Small intestine (tissue), 7 donors: Measurements from ENCODE around the gene MLLT1. TPM values are rescaled to one million over a fixed set of nuclear protein-coding genes. Genes with fewer than 3 reads are reported as not detected.

ENCODE experiments used
- DNase-seq, 2 donors: peaks; one replicate each; pipeline versions ENCODE4 v3.0.0 to v3.0.0-alpha.2; 2013
- FAIRE-seq: peaks from 2 replicates; lab custom pipeline; 2012; peaks lifted over from hg19 to GRCh38; lab: Jason Lieb, UNC
- H3K27ac ChIP-seq, 3 donors: one replicate each; pipeline ENCODE4 v1.5.1; 2013; ENCODE audit warnings: low read length in 2 of 3, mild to moderate bottlenecking in 2 of 3, control low read depth in 1 of 3, inconsistent platforms in 1 of 3, low read depth in 1 of 3, moderate library complexity in 1 of 3
- H3K27me3 ChIP-seq, 3 donors: one replicate each; pipeline ENCODE4 v1.6.1; 2013; ENCODE audit warnings: low read length in 3 of 3, inconsistent platforms in 1 of 3; ENCODE audit not compliant: control insufficient read depth in 3 of 3, insufficient read depth in 3 of 3
- H3K36me3 ChIP-seq, 3 donors: one replicate each; pipeline ENCODE4 v1.6.1; 2013; ENCODE audit warnings: low read length in 3 of 3, inconsistent platforms in 1 of 3, low read depth in 1 of 3, mild to moderate bottlenecking in 1 of 3, moderate library complexity in 1 of 3; ENCODE audit not compliant: control insufficient read depth in 3 of 3, insufficient read depth in 2 of 3
- H3K4me1 ChIP-seq, 3 donors: one replicate each; pipeline ENCODE4 v1.6.1; 2013; ENCODE audit warnings: low read length in 2 of 3, inconsistent platforms in 1 of 3, low read depth in 1 of 3, mild to moderate bottlenecking in 1 of 3, moderate library complexity in 1 of 3; ENCODE audit not compliant: control insufficient read depth in 3 of 3, insufficient read depth in 2 of 3
- H3K4me3 ChIP-seq, 3 donors: one replicate each; pipeline ENCODE4 v1.5.1; 2013; ENCODE audit warnings: low read length in 3 of 3, control low read depth in 1 of 3, inconsistent platforms in 1 of 3, low read depth in 1 of 3, mild to moderate bottlenecking in 1 of 3, moderate library complexity in 1 of 3
- H3K9me3 ChIP-seq, 2 donors: one replicate each; pipeline ENCODE4 v1.6.1; 2013; ENCODE audit warnings: low read depth in 1 of 2, low read length in 1 of 2; ENCODE audit not compliant: control insufficient read depth in 2 of 2, insufficient read depth in 1 of 2
- WGBS, 3 donors: extraction: QIAGEN DNeasy Blood & Tissue Kit; methylation state at CpG; one replicate each; pipeline ENCODE4 v1.1.7; 2013; 5-methylcytosine and 5-hydroxymethylcytosine counted together
- polyA plus RNA-seq, 4 donors: library from polyadenylated mRNA; stranded (reverse) in 3 of 4; unstranded in 1 of 4; fragments of 200-250 nt in 3 of 4; fragments of 120-200 nt in 1 of 4; gene quantifications; one replicate each; pipeline versions ENCODE4 v1.2.1 to v1.2.3, GENCODE V29; 2013
- donor health status: healthy with polysubstance abuse.
- donor health status: control.
- donor health status: control.
- donor health status: Bipolar disorder and iron deficiency.
- donor health status: healthy.

The MLLT1 gene
- polyA plus RNA-seq, 4 donors: 15.1 to 42.2 (median 21.9) TPM

DNA sequence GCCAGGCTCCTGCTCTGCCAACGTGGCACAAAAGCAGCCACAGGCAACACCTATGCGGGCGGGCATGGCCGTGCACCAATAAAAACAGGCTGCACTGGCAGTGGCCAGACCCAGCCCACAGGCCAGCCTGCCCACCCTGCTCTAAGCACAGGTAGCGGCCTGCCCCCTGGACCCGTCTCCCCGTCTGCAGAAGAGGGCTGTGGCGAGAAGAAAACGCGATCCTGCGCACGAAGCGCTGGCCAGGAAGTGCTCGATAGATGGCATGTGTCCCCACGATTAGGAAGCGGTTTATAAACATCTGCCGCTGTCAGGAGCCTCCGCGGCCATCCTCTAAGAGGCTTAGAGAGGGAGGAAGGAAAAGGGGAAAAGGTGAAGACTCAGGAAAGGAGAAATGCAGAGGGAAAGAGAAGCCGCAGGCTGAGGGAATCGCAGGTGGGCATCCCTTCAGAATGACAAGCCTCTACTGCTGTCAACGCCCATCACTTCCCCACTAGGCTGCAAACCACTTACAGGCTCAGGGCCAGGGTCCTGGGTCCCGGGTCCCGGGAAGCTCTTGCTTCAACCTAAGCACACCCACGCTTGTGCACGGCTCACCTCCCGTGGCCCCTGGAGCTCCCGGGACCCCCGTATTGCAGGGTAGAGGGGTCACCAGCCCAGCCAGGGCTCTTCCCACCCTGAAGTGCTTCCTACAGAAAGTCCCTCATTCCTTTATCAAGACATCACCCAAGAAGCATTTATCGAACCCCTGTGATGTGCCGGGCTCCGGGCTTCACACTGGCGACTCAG, 10.5 kb downstream of the MLLT1 start:
- H3K27ac ChIP-seq: no peak overlapping the region

GRCh38 chr19:6268382-6268771, 11.4 kb downstream of the MLLT1 start:
- WGBS, 3 donors: 89 to 93% (median 90%) methylated on average over 4 of the region's 4 CpGs
- FAIRE-seq: no peak
- H3K9me3 ChIP-seq: no peaks in the 10 kb centered on the region
- H3K4me3 ChIP-seq: no peak overlapping the region
- no peak for DNase-seq
- H3K27ac ChIP-seq: no peak overlapping the region
- peaks cover 2 to 62% (median 2%) of the 10 kb centered on the region in 3 donors for H3K36me3 ChIP-seq
- no peaks in the 10 kb centered on the region for H3K27me3 ChIP-seq
- peaks cover 0 to 27% (median 5%) of the 10 kb centered on the region in 3 donors for H3K4me1 ChIP-seq

More for the DNA sequence above, 10.5 kb downstream of the MLLT1 start:
- peaks cover 2 to 64% (median 2%) of the 10 kb centered on the region in 3 donors for H3K36me3 ChIP-seq
- H3K4me3 ChIP-seq: no peak overlapping the region
- no peaks in the 10 kb centered on the region for H3K27me3 ChIP-seq
- peaks cover 0 to 36% (median 6%) of the 10 kb centered on the region in 3 donors for H3K4me1 ChIP-seq
- DNase-seq (no peak), FAIRE-seq (no peak)
- 85 to 86% (median 86%) methylated on average over 32 to 33 of the region's 33 CpGs for WGBS, 3 donors
- no peaks in the 10 kb centered on the region for H3K9me3 ChIP-seq

GRCh38 chr19:6267552-6268381, 12.0 kb downstream of the MLLT1 start:
- 86 to 90% (median 88%) methylated on average over 17 of the region's 17 CpGs for WGBS, 3 donors
- H3K27me3 ChIP-seq: no peaks in the 10 kb centered on the region
- DNase-seq (no peak), FAIRE-seq (no peak)
- H3K36me3 ChIP-seq: peaks cover 2 to 61% (median 2%) of the 10 kb centered on the region in 3 donors
- peaks cover 0 to 21% (median 2%) of the 10 kb centered on the region in 3 donors for H3K4me1 ChIP-seq
- no peak overlapping the region for H3K27ac ChIP-seq
- no peaks in the 10 kb centered on the region for H3K9me3 ChIP-seq
- H3K4me3 ChIP-seq: no peak overlapping the region

- 90 to 92% (median 91%) methylated on average over 4 of the region's 4 CpGs for WGBS, 3 donors
- H3K27me3 ChIP-seq: no peaks in the 10 kb centered on the region
- H3K4me3 ChIP-seq: no peak overlapping the region
- no peaks in the 10 kb centered on the region for H3K4me1 ChIP-seq
- FAIRE-seq (no peak), DNase-seq (no peak)
- no peak overlapping the region for H3K27ac ChIP-seq
- H3K36me3 ChIP-seq: peaks cover 8 to 74% (median 15%) of the 10 kb centered on the region in 3 donors
- no peaks in the 10 kb centered on the region for H3K9me3 ChIP-seq
Observed at GRCh38 chr19:6264803-6265202, 15.0 kb downstream of the MLLT1 start.

- WGBS, 3 donors: 82 to 88% (median 87%) methylated on average over 18 of the region's 18 CpGs
- no peaks in the 10 kb centered on the region for H3K4me1 ChIP-seq
- FAIRE-seq (no peak), DNase-seq (no peak)
- H3K27ac ChIP-seq: no peak overlapping the region
- H3K9me3 ChIP-seq: no peaks in the 10 kb centered on the region
- H3K36me3 ChIP-seq: peaks cover 10 to 73% (median 14%) of the 10 kb centered on the region in 3 donors
- H3K4me3 ChIP-seq: no peak overlapping the region
- no peaks in the 10 kb centered on the region for H3K27me3 ChIP-seq
Observed at GRCh38 chr19:6263735-6264444, 15.9 kb downstream of the MLLT1 start.

DNA sequence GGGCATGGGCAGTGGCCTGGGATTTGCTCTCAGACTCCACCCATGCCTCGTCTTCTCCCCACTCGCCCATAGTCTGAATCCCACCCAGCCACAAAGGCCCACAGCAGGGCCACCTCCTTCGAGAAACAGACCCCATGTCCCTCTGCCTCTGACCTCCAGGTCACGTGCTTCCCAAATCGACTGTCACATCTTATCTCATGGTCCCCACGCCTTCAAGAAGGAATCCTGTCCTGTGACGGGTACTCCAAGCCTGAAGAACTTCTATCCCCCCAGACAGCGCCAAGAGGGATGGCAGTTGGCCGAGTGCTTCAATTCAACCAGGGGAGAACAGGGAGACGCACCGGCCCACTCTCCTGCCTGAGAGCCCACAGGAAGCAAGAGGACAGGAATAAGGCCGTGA, 16.5 kb downstream of the MLLT1 start:
- Histone ChIP-seq H3K9me3 (no peaks in the 10 kb centered on the region), H3K4me1 (no peaks in the 10 kb centered on the region), H3K36me3 (peaks cover 8 to 72% (median 14%) of the 10 kb centered on the region in 3 donors), H3K4me3 (no peak overlapping the region), H3K27me3 (no peaks in the 10 kb centered on the region), H3K27ac (no peak overlapping the region)
- 79 to 89% (median 81%) methylated on average over 11 to 12 of the region's 12 CpGs for WGBS, 3 donors
- FAIRE-seq: no peak
- DNase-seq: no peak

DNA sequence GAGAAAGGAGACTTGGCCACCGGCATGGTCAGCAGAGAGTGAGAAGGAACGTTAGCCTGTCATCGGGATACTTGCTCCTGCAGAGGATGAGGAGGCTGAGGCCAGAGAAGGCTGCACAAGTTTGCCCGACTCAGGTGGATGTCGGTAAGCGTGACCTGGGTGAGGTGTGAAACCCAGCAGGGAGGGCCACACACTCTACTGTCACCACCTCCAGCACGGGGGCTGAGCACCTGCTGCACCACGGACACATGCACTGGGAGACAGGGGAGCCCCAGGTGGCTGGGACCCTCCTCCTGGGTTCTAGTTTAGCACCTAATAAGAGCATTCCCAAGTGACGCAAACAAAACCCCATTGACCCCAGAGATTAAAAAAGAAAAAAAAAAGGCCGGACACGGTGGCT, 17.3 kb downstream of the MLLT1 start:
- WGBS, 3 donors: 94 to 97% (median 96%) methylated on average over 11 of the region's 11 CpGs
- H3K4me1 ChIP-seq: no peaks in the 10 kb centered on the region
- FAIRE-seq: no peak
- no peak overlapping the region for H3K27ac ChIP-seq
- no peaks in the 10 kb centered on the region for H3K9me3 ChIP-seq
- no peak overlapping the region for H3K4me3 ChIP-seq
- no peak for DNase-seq
- H3K36me3 ChIP-seq: peaks cover 8 to 67% (median 14%) of the 10 kb centered on the region in 3 donors
- H3K27me3 ChIP-seq: no peaks in the 10 kb centered on the region

DNA sequence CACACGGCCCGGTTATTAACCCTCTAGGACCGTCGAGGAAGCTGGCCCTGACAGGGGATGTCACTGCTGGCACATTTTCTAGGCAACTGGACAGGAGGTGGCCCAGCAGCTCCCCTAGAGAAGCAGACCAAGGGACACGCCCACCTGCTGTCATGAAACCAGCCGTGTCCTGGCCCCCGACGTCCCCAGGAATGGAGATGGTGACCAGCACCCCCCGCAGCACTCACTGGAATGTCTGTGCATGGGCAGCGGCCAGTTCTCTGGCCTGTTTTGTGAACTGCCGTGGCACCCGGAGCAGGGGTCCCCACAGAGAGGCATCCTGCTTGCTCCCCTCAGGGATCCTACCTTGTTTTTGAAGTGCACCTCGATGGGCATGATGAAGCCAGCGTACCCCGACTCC, 17.9 kb downstream of the MLLT1 start:
- no peaks in the 10 kb centered on the region for H3K9me3 ChIP-seq
- no peak overlapping the region for H3K27ac ChIP-seq
- FAIRE-seq: no peak
- no peak for DNase-seq
- no peaks in the 10 kb centered on the region for H3K27me3 ChIP-seq
- H3K4me3 ChIP-seq: no peak overlapping the region
- H3K4me1 ChIP-seq: no peaks in the 10 kb centered on the region
- peaks cover 8 to 69% (median 14%) of the 10 kb centered on the region in 3 donors for H3K36me3 ChIP-seq
- WGBS, 3 donors: 79 to 89% (median 87%) methylated on average over 15 of the region's 15 CpGs
